Brain microvascular endothelial cell (primary cell): ENCODE measurements around the gene RPS15.

ENCODE experiments used
- DNase-seq: peaks from one replicate; pipeline ENCODE4 v3.0.0-alpha.2; 2020
- H3K27ac ChIP-seq: fragments of 250-450 bp; sonication (Bioruptor Pico); 2 replicates; pipeline ENCODE4 v1.5.1; 2020; ENCODE audit warnings: mild to moderate bottlenecking, moderate library complexity
- H3K27me3 ChIP-seq: fragments of 250-450 bp; sonication (Bioruptor Pico); replicated peaks from 2 replicates; pipeline ENCODE4 v1.5.1; 2020; ENCODE audit warnings: mild to moderate bottlenecking
- H3K36me3 ChIP-seq: fragments of 250-450 bp; sonication (Bioruptor Pico); replicated peaks from 2 replicates; pipeline ENCODE4 v1.5.1; 2020; ENCODE audit warnings: mild to moderate bottlenecking
- H3K4me3 ChIP-seq: 2 replicates; pipeline ENCODE4 v1.5.1; 2011; ENCODE audit warnings: low read depth, mild to moderate bottlenecking, control low read depth, low read length, moderate library complexity
- in situ Hi-C: cut with HindIII; loops from 2 replicates; pipeline ENCODE4 v1.10.0; 2017; ENCODE audit warnings: low sequenced_read_pairs, low pct_ligation_motif_present
- TF ChIP-seq, protein P1 (sequence below): IDR thresholded peaks from 2 replicates; pipeline ENCODE4 v1.5.1; 2011; ENCODE audit warnings: low read depth, mild to moderate bottlenecking, moderate library complexity, low read length, control low read depth, inconsistent platforms; ENCODE audit errors: missing control alignments

The RPS15 gene

DNA sequence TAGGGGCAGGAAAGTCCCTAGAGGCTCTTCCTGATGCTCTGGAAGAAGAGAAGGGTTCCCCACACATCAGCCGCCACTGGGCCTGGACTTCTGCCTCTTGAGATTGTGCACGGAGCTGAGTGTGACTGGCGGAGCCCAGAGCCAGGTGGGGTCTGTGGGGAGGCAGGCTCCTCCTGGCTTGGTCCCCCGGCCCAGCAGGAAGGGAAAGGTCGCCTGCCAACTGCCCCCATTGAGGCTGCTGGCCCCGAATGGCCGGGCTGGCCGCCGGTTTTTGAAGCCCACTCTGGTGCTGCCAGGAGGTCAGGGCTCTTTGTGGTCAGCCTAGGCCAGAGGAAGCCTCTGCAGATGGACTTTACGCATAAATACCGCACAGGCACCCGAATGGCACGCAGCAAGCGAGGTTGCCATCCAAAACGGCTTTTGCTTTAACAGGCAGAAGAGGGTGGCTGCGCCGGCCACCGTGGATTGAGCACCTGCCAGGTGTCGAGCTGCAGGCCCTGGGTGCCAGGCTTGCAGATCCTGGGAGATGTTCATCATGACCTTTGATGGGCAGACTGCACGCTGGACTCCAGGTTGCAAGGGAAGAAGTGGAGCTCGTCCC is 25.8 kb upstream of the RPS15 start:
- no peak for DNase-seq
- TF ChIP-seq, protein P1, sequence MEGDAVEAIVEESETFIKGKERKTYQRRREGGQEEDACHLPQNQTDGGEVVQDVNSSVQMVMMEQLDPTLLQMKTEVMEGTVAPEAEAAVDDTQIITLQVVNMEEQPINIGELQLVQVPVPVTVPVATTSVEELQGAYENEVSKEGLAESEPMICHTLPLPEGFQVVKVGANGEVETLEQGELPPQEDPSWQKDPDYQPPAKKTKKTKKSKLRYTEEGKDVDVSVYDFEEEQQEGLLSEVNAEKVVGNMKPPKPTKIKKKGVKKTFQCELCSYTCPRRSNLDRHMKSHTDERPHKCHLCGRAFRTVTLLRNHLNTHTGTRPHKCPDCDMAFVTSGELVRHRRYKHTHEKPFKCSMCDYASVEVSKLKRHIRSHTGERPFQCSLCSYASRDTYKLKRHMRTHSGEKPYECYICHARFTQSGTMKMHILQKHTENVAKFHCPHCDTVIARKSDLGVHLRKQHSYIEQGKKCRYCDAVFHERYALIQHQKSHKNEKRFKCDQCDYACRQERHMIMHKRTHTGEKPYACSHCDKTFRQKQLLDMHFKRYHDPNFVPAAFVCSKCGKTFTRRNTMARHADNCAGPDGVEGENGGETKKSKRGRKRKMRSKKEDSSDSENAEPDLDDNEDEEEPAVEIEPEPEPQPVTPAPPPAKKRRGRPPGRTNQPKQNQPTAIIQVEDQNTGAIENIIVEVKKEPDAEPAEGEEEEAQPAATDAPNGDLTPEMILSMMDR, result no peak
- Histone ChIP-seq H3K4me3 (no peak overlapping the region), H3K27me3 (no peaks in the 10 kb centered on the region), H3K36me3 (peaks cover 7% of the 10 kb centered on the region), H3K27ac (no peak overlapping the region)
- in situ Hi-C loops, result loop anchor here (5.0 kb wide), 1 partner anchor 130 kb away; no protein-coding TSS in a partner anchor

DNA sequence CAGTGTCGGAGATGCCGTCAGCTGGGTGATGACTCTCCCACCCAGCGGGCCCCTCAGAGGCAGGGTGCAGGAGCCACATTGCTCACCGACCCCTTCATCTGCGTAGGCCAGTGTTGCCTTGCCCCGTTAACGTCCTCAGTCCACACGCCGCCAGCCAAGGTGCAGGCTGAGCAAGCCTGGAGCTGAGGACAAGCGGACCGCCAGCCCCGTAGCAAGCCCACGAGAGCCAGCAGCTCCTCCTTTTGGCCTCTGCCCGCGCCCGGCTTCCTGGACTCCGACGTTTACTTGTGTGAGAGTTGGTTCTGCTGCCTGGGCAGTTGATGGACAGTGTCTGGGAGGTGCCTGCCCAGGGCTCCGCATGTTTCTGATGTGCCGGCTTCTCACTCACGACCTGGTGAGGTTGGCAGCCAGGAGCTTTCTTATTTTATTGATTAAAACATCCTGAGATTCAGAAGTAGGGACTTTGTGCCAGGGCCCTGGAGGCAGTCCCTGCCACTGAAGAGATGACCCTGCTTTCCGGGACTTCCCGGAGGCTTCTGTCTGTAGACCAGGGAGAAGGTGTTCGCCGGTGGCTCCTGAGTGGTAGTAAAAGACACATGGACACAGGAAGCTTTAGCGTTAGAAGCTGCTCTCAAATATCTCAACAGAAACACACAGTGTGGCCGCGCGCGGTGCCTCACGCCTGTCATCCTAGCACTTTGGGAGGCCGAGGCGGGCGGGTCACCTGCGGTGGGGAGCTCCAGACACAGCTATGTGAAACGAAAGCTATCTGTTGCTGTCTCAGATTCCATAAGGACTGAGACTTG is 25.0 kb upstream of the RPS15 start:
- in situ Hi-C loops, result loop anchor here (5.0 kb wide), 1 partner anchor 131 kb away; no protein-coding TSS in a partner anchor
- H3K4me3 ChIP-seq, result no peak overlapping the region
- no peak overlapping the region for H3K27ac ChIP-seq
- DNase-seq, result no peak
- H3K36me3 ChIP-seq, result peaks cover 10% of the 10 kb centered on the region
- TF ChIP-seq, protein P1, result no peak
- no peaks in the 10 kb centered on the region for H3K27me3 ChIP-seq

DNA sequence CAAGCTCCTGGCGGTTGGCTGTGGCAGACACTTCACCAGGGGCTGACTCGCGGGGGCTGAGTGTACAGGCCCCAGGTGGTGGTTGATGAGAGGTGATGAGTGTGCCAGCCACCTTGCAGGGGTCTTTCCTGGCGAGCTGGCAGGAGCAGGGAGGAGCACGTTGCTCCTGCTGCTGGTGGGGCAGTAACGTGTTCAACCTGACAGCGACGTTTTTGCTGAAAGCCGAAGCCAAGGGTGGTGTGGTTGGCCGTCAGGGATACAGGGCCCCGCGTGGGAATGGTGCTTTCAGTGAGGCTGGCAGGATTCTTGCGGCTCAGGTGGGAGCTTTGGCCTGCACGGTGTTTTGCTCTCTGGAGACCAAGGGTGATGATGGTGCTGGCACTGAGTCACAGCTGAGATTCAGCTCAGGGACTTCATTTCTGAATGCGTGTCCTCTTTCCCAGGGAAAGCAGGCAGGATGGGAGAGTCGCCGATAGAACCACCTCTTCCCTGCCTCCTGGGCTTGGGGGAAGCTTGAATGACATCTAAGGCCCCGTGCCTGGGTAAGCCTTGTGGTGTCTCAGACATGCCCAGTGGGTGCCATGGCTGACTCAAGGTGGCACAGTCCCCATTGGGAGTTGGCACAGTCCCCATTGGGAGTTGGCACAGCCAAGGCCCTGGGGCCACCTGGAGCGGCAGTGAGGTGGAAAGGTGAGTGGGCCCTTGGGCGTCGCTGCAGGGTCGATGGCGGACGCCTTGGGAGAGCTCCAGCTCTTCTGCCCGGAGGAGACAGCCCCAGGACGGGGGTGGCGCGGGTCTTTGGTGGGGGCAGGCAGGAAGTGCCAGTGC is 22.0 kb upstream of the RPS15 start:
- in situ Hi-C loops, result no loop called here
- peak; percentile 38 for DNase-seq
- Histone ChIP-seq H3K4me3 (peak overlapping the region; percentile 9), H3K27me3 (no peaks in the 10 kb centered on the region), H3K36me3 (peaks cover 32% of the 10 kb centered on the region), H3K27ac (peak overlapping the region; percentile 90)
- TF ChIP-seq, protein P1, result no peak

- DNase-seq, result peak; percentile 68
- TF ChIP-seq, protein P1, result no peak
- Histone ChIP-seq H3K4me3 (no peak overlapping the region), H3K36me3 (peaks cover 41% of the 10 kb centered on the region), H3K27me3 (no peaks in the 10 kb centered on the region), H3K27ac (peak overlapping the region; percentile 90)
- in situ Hi-C loops, result no loop called here
Measured at GRCh38 chr19:1417145-1417544, 21.1 kb upstream of the RPS15 start.

- peaks cover 48% of the 10 kb centered on the region for H3K36me3 ChIP-seq
- in situ Hi-C loops, result no loop called here
Measured at GRCh38 chr19:1417681-1418495, 20.3 kb upstream of the RPS15 start.

More at GRCh38 chr19:1417681-1418495, 20.3 kb upstream of the RPS15 start:
- Histone ChIP-seq H3K27me3 (no peaks in the 10 kb centered on the region), H3K4me3 (no peak overlapping the region), H3K27ac (peak overlapping the region; percentile 90)
- DNase-seq, result no peak
- TF ChIP-seq, protein P1, result no peak
